ENCODE measurements around the gene GPR15.
"Not testable (repeated sequence)": the region's sequence is repeated elsewhere in the genome, so short reads cannot be mapped to it uniquely, and the experiment has no call there.

The GPR15 gene

GRCh38 chr3:98559769-98560168 lies 28.0 kb downstream of the GPR15 start:
- not testable (repeated sequence) for DNase-seq

- DNase-seq, result no peak
Observed at GRCh38 chr3:98560911-98561310, 29.1 kb downstream of the GPR15 start.

- DNase-seq, result no peak
Observed at GRCh38 chr3:98561727-98562521, 30.1 kb downstream of the GPR15 start.

GRCh38 chr3:98563661-98564281 lies 32.0 kb downstream of the GPR15 start:
- no peak for DNase-seq

GRCh38 chr3:98564282-98565005 lies 32.7 kb downstream of the GPR15 start:
- no peak for DNase-seq

- no peak for DNase-seq
Observed at GRCh38 chr3:98565237-98565643, 33.5 kb downstream of the GPR15 start.

- no peak for DNase-seq
Observed at GRCh38 chr3:98565843-98566242, 34.1 kb downstream of the GPR15 start.

- no peak for DNase-seq
Observed at GRCh38 chr3:98567666-98568270, 36.0 kb downstream of the GPR15 start.

GRCh38 chr3:98568402-98568801 lies 36.6 kb downstream of the GPR15 start:
- DNase-seq, result no peak

- DNase-seq, result peak; percentile 6 to 43
Observed at GRCh38 chr3:98573181-98573728, 41.5 kb downstream of the GPR15 start.

GRCh38 chr3:98574132-98574531 lies 42.4 kb downstream of the GPR15 start:
- no peak for DNase-seq

GRCh38 chr3:98577178-98577895 lies 45.6 kb downstream of the GPR15 start:
- no peak for DNase-seq

GRCh38 chr3:98580401-98581386 lies 48.9 kb downstream of the GPR15 start:
- DNase-seq, result no peak

GRCh38 chr3:98581474-98581873 lies 49.7 kb downstream of the GPR15 start:
- no peak for DNase-seq

- no peak for DNase-seq
Observed at GRCh38 chr3:98582042-98582441, 50.3 kb downstream of the GPR15 start.

- DNase-seq, result no peak
Observed at GRCh38 chr3:98583766-98584165, 52.0 kb downstream of the GPR15 start.

Data from NCI-H524 (cell line).